Ishikawa (cell line): ENCODE data around the gene PREX1.

ENCODE experiments used
- CEBPB ChIP-seq: IDR thresholded peaks from 2 replicates; pipeline ENCODE4 v1.6.1; 2012
- CREB1 ChIP-seq: IDR thresholded peaks from 2 replicates; pipeline ENCODE4 v1.6.1; 2012; ENCODE audit warnings: low read depth
- EGR1 ChIP-seq: IDR thresholded peaks from 2 replicates; pipeline ENCODE4 v1.6.1; 2012
- EP300 ChIP-seq: IDR thresholded peaks from 2 replicates; pipeline ENCODE4 v1.6.1; 2012; ENCODE audit warnings: borderline replicate concordance
- FOXM1 ChIP-seq: IDR thresholded peaks from 2 replicates; pipeline ENCODE4 v1.6.1; 2012; ENCODE audit warnings: low read depth, borderline replicate concordance
- NFIC ChIP-seq: IDR thresholded peaks from 2 replicates; pipeline ENCODE4 v1.6.1; 2012
- RAD21 ChIP-seq: IDR thresholded peaks from 2 replicates; pipeline ENCODE4 v1.6.1; 2012; ENCODE audit warnings: low read depth
- REST ChIP-seq: IDR thresholded peaks from 2 replicates; pipeline ENCODE4 v1.6.1; 2012; ENCODE audit warnings: low read depth, mild to moderate bottlenecking
- TAF1 ChIP-seq: IDR thresholded peaks from 2 replicates; pipeline ENCODE4 v1.6.1; 2012; ENCODE audit warnings: low read depth, mild to moderate bottlenecking
- TCF12 ChIP-seq: IDR thresholded peaks from 2 replicates; pipeline ENCODE4 v1.6.1; 2012; ENCODE audit warnings: low read depth
- TEAD4 ChIP-seq: IDR thresholded peaks from 2 replicates; pipeline ENCODE4 v1.6.1; 2012
- YY1 ChIP-seq: IDR thresholded peaks from 2 replicates; pipeline ENCODE4 v1.6.1; 2012; ENCODE audit warnings: low read depth
- ZBTB7A ChIP-seq: IDR thresholded peaks from 2 replicates; pipeline ENCODE4 v1.6.1; 2012; ENCODE audit warnings: low read depth
- TF ChIP-seq, protein P1 (sequence below): IDR thresholded peaks from 2 replicates; pipeline ENCODE4 v1.6.1; 2012
- TF ChIP-seq, protein P2 (sequence below): IDR thresholded peaks from 2 replicates; pipeline ENCODE4 v1.6.1; 2012

PREX1 gene

DNA sequence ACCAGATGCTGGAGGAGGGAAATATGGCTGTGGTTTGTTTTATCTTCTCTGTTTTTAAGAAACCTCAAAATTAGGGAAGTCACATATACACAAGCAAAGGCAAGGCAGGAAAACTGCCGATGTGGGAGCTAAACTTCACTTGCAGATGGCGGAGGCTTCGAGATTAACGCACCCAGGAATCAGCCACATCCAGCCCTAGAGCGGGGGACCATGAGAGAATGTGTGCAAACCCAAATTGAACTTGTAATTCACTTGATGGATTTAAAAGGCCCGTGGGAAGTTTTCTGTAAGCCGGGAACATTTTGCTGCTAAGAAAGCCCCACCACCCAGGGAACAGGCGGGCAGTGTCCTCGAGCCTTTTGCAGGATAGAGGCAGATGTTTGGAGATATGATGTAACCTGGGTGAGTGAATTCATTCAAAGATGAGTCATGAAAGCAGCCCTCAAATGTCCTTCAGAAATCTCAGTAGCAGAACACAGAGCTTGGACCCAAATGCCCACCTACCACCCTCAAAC is 39.9 kb downstream of the PREX1 start:
- TF ChIP-seq, protein P1, sequence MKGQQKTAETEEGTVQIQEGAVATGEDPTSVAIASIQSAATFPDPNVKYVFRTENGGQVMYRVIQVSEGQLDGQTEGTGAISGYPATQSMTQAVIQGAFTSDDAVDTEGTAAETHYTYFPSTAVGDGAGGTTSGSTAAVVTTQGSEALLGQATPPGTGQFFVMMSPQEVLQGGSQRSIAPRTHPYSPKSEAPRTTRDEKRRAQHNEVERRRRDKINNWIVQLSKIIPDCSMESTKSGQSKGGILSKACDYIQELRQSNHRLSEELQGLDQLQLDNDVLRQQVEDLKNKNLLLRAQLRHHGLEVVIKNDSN, result no peak

DNA sequence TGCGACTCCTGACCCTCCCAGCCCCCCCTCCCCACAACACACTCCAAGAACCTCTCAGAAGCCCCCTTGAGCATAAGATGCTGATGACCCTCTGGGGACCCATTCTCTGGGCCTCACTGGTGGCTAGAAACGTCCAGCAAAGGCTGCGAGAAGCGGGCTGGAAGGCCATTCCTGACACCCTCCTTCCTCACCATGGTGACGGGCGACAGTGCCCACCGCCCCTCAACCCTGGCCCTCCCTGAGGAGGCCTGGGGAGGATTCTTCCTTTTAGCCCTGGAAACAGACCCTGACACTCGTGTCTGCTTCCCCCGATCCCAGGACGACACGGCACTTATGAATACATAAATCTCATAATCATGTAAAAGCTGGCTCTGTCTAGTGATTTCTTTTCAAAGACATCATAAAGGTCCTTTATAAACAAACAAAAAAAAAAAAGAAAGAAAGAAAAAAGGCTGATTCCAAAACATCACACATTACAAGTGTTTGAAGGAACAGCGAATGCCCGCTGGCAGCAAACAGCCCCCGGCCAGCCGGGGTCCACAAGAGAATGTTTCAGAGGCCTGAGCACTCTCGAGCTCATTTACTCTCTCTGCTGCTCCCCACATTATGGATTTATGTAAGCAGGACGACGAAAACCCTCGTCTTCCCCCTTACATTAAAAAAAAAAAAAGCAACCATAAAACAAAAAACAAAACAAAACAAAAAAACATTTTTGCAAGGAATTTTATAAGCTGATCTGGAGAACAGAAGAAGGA is 40.7 kb downstream of the PREX1 start:
- TF ChIP-seq RAD21 (no peak), REST (no peak), CEBPB (no peak), YY1 (no peak), ZBTB7A (no peak), TEAD4 (no peak)
- TF ChIP-seq, protein P1, result no peak
- TF ChIP-seq, protein P2, sequence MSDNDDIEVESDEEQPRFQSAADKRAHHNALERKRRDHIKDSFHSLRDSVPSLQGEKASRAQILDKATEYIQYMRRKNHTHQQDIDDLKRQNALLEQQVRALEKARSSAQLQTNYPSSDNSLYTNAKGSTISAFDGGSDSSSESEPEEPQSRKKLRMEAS, result no peak

- TF ChIP-seq, protein P1, result no peak
- TF ChIP-seq REST (no peak), FOXM1 (no peak), CREB1 (no peak)
- TF ChIP-seq, protein P2, result no peak
Measured at GRCh38 chr20:48785801-48786200, 42.0 kb downstream of the PREX1 start.

DNA sequence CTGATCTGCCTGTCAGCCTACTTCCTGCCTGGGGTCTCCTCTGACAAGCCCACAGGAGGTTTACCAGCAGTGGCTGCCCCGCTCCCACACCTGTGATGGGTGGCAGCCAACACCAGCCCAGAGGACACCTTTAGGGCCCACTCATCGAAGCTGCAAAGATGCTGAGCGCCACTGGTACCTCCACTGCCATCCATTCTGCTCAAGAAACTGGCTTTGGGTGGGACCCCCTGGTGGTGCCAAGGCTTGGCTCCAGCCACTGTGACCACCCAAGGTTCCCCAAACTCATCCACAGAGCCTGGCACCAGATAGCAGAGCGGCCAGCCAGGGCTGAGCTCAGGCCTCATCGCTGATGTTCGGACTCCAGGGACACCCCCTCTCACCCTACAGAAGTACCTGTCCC is 42.5 kb downstream of the PREX1 start:
- TF ChIP-seq TEAD4, result no peak
- TF ChIP-seq, protein P2, result no peak
- no peak for TF ChIP-seq FOXM1
- TF ChIP-seq TAF1, result no peak
- no peak for TF ChIP-seq ZBTB7A

- TF ChIP-seq CREB1 (no peak), TCF12 (no peak), TAF1 (no peak), NFIC (no peak), EGR1 (no peak), FOXM1 (no peak), RAD21 (no peak), EP300 (no peak), TEAD4 (no peak), ZBTB7A (no peak)
- TF ChIP-seq, protein P2, result no peak
- TF ChIP-seq, protein P1, result no peak
Measured at GRCh38 chr20:48784273-48784641, 43.5 kb downstream of the PREX1 start.
